Fibroblast of skin of scalp (primary cell): ENCODE results near the gene POLR2J2.
"Not testable (repeated sequence)": the region's sequence is repeated elsewhere in the genome, so short reads cannot be mapped to it uniquely, and the experiment has no call there.

ENCODE experiments used
- DNase-seq: peaks from one replicate; pipeline ENCODE4 v3.0.0-alpha.2; 2013

Gene POLR2J2

GRCh38 chr7:102667523-102667922 is 3.9 kb downstream of the POLR2J2 start:
- not testable (repeated sequence) for DNase-seq

- not testable (repeated sequence) for DNase-seq
These were observed 4.6 kb downstream of the POLR2J2 start for GRCh38 chr7:102666850-102667249.

GRCh38 chr7:102664765-102665164 is 6.7 kb downstream of the POLR2J2 start:
- not testable (repeated sequence) for DNase-seq

GRCh38 chr7:102649924-102650323 is 21.5 kb downstream of the POLR2J2 start, which contains the start of gene SPDYE2B:
SPDYE2B (plus strand) TSS chr7:102650319; CDS start chr7:102652349, 2,030 bp downstream.
- not testable (repeated sequence) for DNase-seq

- DNase-seq, result not testable (repeated sequence)
These were observed 23.6 kb downstream of the POLR2J2 start for GRCh38 chr7:102647813-102648212.

- DNase-seq, result not testable (repeated sequence)
These were observed 28.1 kb downstream of the POLR2J2 start for GRCh38 chr7:102643404-102643803.

GRCh38 chr7:102642691-102643090 is 28.8 kb downstream of the POLR2J2 start, which contains the start of gene UPK3BL1:
UPK3BL1 (minus strand) TSS chr7:102642791; CDS start chr7:102642741, 50 bp downstream.
- DNase-seq, result not testable (repeated sequence)

- DNase-seq, result not testable (repeated sequence)
These were observed 32.6 kb downstream of the POLR2J2 start for GRCh38 chr7:102638848-102639247.

- not testable (repeated sequence) for DNase-seq
These were observed 34.5 kb downstream of the POLR2J2 start for GRCh38 chr7:102636956-102637355.

GRCh38 chr7:102635354-102635753 is 36.1 kb downstream of the POLR2J2 start:
- not testable (repeated sequence) for DNase-seq

GRCh38 chr7:102634299-102634698 is 37.2 kb downstream of the POLR2J2 start:
- not testable (repeated sequence) for DNase-seq

- DNase-seq, result not testable (repeated sequence)
These were observed 40.8 kb downstream of the POLR2J2 start for GRCh38 chr7:102630622-102631021.

- DNase-seq, result not testable (repeated sequence)
These were observed 44.1 kb downstream of the POLR2J2 start for GRCh38 chr7:102627271-102627904.

- DNase-seq, result not testable (repeated sequence)
These were observed 53.3 kb downstream of the POLR2J2 start for GRCh38 chr7:102618122-102618521.

- peak; percentile 2 for DNase-seq
These were observed 54.8 kb downstream of the POLR2J2 start, which contains the start of gene RASA4 for GRCh38 chr7:102616507-102617125. RASA4 (minus strand) TSS chr7:102616756; CDS start chr7:102616689, 67 bp downstream.
